Measurements from ENCODE around the gene GPR146. TPM values are rescaled to one million over a fixed set of nuclear protein-coding genes. Genes with fewer than 3 reads are reported as not detected.
A peak's percentile ranks its signal among the peaks of the same experiment; 100 is the strongest.

Gene GPR146
- total and polyA plus RNA-seq, 2 of the 13 experiments (the other 11 are each of a cell fraction or from before 2014, with no cell fraction given): 2.0 to 15.9 TPM

DNA sequence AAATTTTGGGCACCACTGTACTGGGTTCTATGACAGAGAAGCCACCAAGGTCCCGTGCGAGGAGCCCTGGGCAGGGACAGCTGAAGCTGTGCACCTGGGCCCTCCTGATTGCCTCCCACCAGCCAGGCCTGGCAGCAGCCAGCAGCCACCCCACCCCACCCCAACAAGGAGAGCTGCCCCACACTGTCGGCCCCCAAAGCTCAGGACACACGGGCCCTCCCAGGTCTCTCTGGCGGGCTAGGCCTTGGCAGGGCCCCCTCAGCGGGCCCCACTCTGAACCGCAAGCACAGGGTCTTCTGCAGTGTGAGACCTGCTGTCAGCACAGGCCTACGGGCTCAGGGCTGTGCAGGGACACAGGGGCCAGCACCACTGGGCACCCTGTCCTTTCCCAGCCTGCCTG, 5.5 kb downstream of the GPR146 start:
- no peak overlapping the region for H3K4me3 ChIP-seq (replicated peaks in 1 of 3; ENCODE audit: insufficient read depth in 1 of 3, low read depth in 2 of 3, low read length in 3 of 3)
- no peak for FAIRE-seq
- H4K20me1 ChIP-seq (ENCODE audit: insufficient read depth, low read length): no peaks in the 10 kb centered on the region
- no peak overlapping the region for H3K9ac ChIP-seq (ENCODE audit: insufficient read depth, low read depth, low read length)
- ChIA-PET POLR2A (no interaction called here), CTCF (ENCODE audit: low intra/inter-chr PET ratio, low total read pairs) (no interaction called here)
- BruUV-seq (replicated peaks): no TSS peak
- in situ Hi-C loops (cut with HindIII; ENCODE audit: extremely low pct_ligation_motif_present, low pct_unique_long_range_greater_than_20kb) (no loop called here), intact Hi-C loops (cut with micrococcal nuclease; ENCODE audit: unreplicated experiment) (loop anchor here (5.0 kb wide), 1 partner anchor 58 kb away; no protein-coding TSS in a partner anchor)
- H3K79me2 ChIP-seq (ENCODE audit: insufficient read depth, low read length): peaks cover 27% of the 10 kb centered on the region
- no peak for DNase-seq (ENCODE audit: low spot score)
- WGBS (ENCODE audit: low lambda C conversion rate): 100% methylated on average over 2 of the region's 8 CpGs
- H2AFZ ChIP-seq (ENCODE audit: low read length): no peak overlapping the region
- H3K36me3 ChIP-seq (replicated peaks in 1 of 2; ENCODE audit: control insufficient read depth in 1 of 2, insufficient read depth in 2 of 2, low read length in 2 of 2): peaks cover 0 to 1% of the 10 kb centered on the region in 2 experiments; a peak in 2 of 5 replicates
- peaks cover 49% of the 10 kb centered on the region for H3K4me1 ChIP-seq (ENCODE audit: insufficient read depth, low read length)
- no peak overlapping the region for H3K4me2 ChIP-seq (ENCODE audit: low read depth, low read length)
- no peak for ATAC-seq
- no peaks in the 10 kb centered on the region; a peak in 1 of 5 replicates for H3K27me3 ChIP-seq (ENCODE audit: control insufficient read depth in 1 of 2, insufficient read depth in 2 of 2, low read length in 2 of 2)
- TF ChIP-seq, protein P1, sequence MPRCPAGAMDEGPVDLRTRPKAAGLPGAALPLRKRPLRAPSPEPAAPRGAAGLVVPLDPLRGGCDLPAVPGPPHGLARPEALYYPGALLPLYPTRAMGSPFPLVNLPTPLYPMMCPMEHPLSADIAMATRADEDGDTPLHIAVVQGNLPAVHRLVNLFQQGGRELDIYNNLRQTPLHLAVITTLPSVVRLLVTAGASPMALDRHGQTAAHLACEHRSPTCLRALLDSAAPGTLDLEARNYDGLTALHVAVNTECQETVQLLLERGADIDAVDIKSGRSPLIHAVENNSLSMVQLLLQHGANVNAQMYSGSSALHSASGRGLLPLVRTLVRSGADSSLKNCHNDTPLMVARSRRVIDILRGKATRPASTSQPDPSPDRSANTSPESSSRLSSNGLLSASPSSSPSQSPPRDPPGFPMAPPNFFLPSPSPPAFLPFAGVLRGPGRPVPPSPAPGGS (CRISPR knock-in tag; IDR thresholded peaks at IDR 0.05): no peak
- TF ChIP-seq RBFOX2 (IDR thresholded peaks at IDR 0.05; ENCODE audit: low read depth, low read length): 0 out of 2 replicates have a peak, but pooled peaks have one; percentile 33
- TF ChIP-seq NFIC (IDR thresholded peaks at IDR 0.05; ENCODE audit: low read length): no peak
- no peak for TF ChIP-seq SP1 (IDR thresholded peaks at IDR 0.05)
- no peak for TF ChIP-seq SP1 (CRISPR knock-in tag; IDR thresholded peaks at IDR 0.05)
- TF ChIP-seq AGO2 (optimal IDR thresholded peaks at IDR 0.05; ENCODE audit: low read depth, low read length): peak; percentile 32
- TF ChIP-seq REXO4 (CRISPR knock-in tag; IDR thresholded peaks at IDR 0.05; ENCODE audit: borderline replicate concordance): no peak
- TF ChIP-seq U2AF2 (IDR thresholded peaks at IDR 0.05; ENCODE audit: low read depth, low read length): no peak
- no peak for TF ChIP-seq ZNF468 (CRISPR knock-in tag; IDR thresholded peaks at IDR 0.05)
- no peaks in the 10 kb centered on the region for H3K9me3 ChIP-seq (ENCODE audit: low read length)
- no peak overlapping the region for H3K27ac ChIP-seq (ENCODE audit: extremely low read length, insufficient read depth, low read length)

Data from HepG2 (cell line).